Fibroblast of lung (primary cell): ENCODE measurements around the gene HGFAC. TPM values are rescaled to one million over a fixed set of nuclear protein-coding genes. Genes with fewer than 3 reads are reported as not detected.

Experiments
- DNase-seq, 2 donors: peaks; one replicate each; pipeline versions ENCODE4 v3.0.0 to v3.0.0-alpha.2; 2010; ENCODE audit warnings: low read depth in 2 of 2
- H2AFZ ChIP-seq: 2 replicates; pipeline ENCODE4 v1.5.1; 2012; ENCODE audit warnings: low read length, control low read depth, inconsistent platforms
- H3K27ac ChIP-seq: 2 replicates; pipeline ENCODE4 v1.5.1; 2011; ENCODE audit warnings: low read length, control low read depth; ENCODE audit not compliant: insufficient read depth
- H3K27me3 ChIP-seq: 2 replicates; pipeline ENCODE4 v1.5.1; 2011; ENCODE audit warnings: mild to moderate bottlenecking, low read length; ENCODE audit not compliant: control insufficient read depth, insufficient read depth
- H3K36me3 ChIP-seq: 2 replicates; pipeline ENCODE4 v1.5.1; 2011; ENCODE audit warnings: low read length; ENCODE audit not compliant: control insufficient read depth, insufficient read depth
- H3K4me1 ChIP-seq: 2 replicates; pipeline ENCODE4 v1.5.1; 2011; ENCODE audit warnings: low read length; ENCODE audit not compliant: control insufficient read depth, insufficient read depth; ENCODE audit errors: extremely low read depth
- H3K4me2 ChIP-seq: 2 replicates; pipeline ENCODE4 v1.5.1; 2011; ENCODE audit warnings: low read length, control low read depth; ENCODE audit not compliant: insufficient read depth; ENCODE audit errors: extremely low read depth
- H3K4me3 ChIP-seq, 4 experiments: fragments of 200-600 bp in 1 of 4; sonication (generic) in 1 of 4; replicated peaks in 1 of 4; 2 replicates each; pipeline ENCODE4 v1.5.1; 2011 to 2016; ENCODE audit warnings: low read length in 4 of 4, low read depth in 3 of 4, mild to moderate bottlenecking in 3 of 4, control low read depth in 2 of 4, inconsistent platforms in 1 of 4, mixed read lengths in 1 of 4; ENCODE audit not compliant: insufficient read depth in 1 of 4; ENCODE audit errors: control extremely low read depth in 1 of 4
- H3K79me2 ChIP-seq: 2 replicates; pipeline ENCODE4 v1.5.1; 2012; ENCODE audit warnings: mild to moderate bottlenecking, low read length, inconsistent platforms; ENCODE audit not compliant: control insufficient read depth, insufficient read depth
- H3K9ac ChIP-seq: 2 replicates; pipeline ENCODE4 v1.5.1; 2011; ENCODE audit warnings: mild to moderate bottlenecking, low read length, control low read depth; ENCODE audit not compliant: insufficient read depth
- H3K9me3 ChIP-seq: 2 replicates; pipeline ENCODE4 v1.5.1; 2012; ENCODE audit warnings: low read depth, low read length; ENCODE audit not compliant: control insufficient read depth, insufficient read depth
- H4K20me1 ChIP-seq: 2 replicates; pipeline ENCODE4 v1.5.1; 2011; ENCODE audit warnings: low read length; ENCODE audit not compliant: control insufficient read depth, insufficient read depth; ENCODE audit errors: extremely low read depth
- EZH2 ChIP-seq: IDR thresholded peaks from 2 replicates; pipeline ENCODE4 v1.5.1; 2012; ENCODE audit warnings: low read length, control low read depth, mild to moderate bottlenecking; ENCODE audit errors: missing control alignments
- polyA plus RNA-seq, 2 donors: library from polyadenylated mRNA; depleted of rRNA in 1 of 2; stranded (reverse) in 1 of 2; unstranded in 1 of 2; fragments of >200 nt; gene quantifications; 2 replicates each; pipeline ENCODE4 v1.2.1, GENCODE V29; 2011 to 2012; ENCODE audit warnings: missing spikeins in 1 of 2
- total RNA-seq: library from RNA; depleted of rRNA; stranded (reverse); fragments of >200 nt; gene quantifications from 2 replicates; pipeline ENCODE4 v1.2.1, GENCODE V29; 2014
- TF ChIP-seq, protein P1 (sequence below), 2 donors: IDR thresholded peaks in 1 of 2; conservative IDR thresholded peaks in 1 of 2; 1 replicate in 1 of 2; 2 replicates in 1 of 2; pipeline ENCODE4 v1.5.1; 2011 to 2012; ENCODE audit warnings: low read length in 2 of 2, control low read depth in 1 of 2, inconsistent platforms in 1 of 2, low read depth in 1 of 2, mild to moderate bottlenecking in 1 of 2

Gene HGFAC
- total and polyA plus RNA-seq, 2 donors (not counting 1 experiment from before 2014, with no cell fraction given) = 0.33 TPM; not detected in 1

DNA sequence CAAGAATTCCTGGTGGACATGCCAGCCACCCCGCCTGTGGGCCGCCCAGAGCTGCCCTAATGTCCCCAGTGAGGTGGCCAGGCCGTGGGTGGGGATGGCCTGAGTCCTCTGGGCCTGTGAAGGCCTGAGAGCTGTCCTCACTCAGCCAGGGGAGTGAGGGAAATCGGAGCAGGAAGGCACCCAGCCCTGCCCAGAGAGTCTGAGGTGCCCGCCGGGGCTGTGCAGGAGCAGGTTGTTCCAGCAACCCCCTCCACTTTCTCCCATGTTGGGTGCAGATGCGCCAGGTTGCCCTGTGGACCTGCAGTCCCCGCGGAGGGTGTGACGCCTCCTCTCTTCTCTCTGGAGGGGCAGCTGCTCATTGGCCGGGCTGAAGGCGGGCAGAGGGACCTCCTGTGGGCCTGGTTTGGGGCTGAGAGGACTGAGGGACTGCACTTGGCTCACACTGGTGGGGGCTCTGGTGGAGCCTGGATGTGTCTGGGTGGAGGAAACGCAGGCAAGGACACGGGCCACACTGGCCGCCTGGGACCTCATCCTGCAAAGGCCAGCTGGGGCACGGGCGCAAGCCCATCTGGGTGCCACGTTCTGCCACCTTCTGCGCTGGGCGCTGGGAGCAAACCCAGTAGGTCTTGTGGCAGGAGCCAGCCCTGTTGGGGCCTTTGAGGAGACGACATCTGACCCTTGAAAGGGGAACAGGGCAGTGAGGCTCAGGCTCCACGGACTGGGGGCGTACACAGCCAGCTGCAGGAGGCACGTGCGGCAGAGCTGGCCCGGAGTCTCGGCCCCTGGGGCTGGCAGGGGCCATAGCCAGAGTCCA lies 35.4 kb downstream of the HGFAC start:
- H3K27ac ChIP-seq = no peak overlapping the region
- no peak overlapping the region for H3K9ac ChIP-seq
- no peaks in the 10 kb centered on the region for H3K27me3 ChIP-seq
- H4K20me1 ChIP-seq = no peaks in the 10 kb centered on the region
- no peak overlapping the region for H3K4me3 ChIP-seq
- H3K4me1 ChIP-seq = no peaks in the 10 kb centered on the region
- TF ChIP-seq, protein P1, sequence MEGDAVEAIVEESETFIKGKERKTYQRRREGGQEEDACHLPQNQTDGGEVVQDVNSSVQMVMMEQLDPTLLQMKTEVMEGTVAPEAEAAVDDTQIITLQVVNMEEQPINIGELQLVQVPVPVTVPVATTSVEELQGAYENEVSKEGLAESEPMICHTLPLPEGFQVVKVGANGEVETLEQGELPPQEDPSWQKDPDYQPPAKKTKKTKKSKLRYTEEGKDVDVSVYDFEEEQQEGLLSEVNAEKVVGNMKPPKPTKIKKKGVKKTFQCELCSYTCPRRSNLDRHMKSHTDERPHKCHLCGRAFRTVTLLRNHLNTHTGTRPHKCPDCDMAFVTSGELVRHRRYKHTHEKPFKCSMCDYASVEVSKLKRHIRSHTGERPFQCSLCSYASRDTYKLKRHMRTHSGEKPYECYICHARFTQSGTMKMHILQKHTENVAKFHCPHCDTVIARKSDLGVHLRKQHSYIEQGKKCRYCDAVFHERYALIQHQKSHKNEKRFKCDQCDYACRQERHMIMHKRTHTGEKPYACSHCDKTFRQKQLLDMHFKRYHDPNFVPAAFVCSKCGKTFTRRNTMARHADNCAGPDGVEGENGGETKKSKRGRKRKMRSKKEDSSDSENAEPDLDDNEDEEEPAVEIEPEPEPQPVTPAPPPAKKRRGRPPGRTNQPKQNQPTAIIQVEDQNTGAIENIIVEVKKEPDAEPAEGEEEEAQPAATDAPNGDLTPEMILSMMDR (conservative IDR thresholded peaks at IDR 0.05 in 1 of 2, IDR thresholded peaks at IDR 0.05 in 1 of 2; ENCODE audit: low read depth in 1 of 2, low read length in 2 of 2) = no peak
- H3K4me2 ChIP-seq = no peak overlapping the region
- no peak for DNase-seq
- H2AFZ ChIP-seq = no peak overlapping the region
- H3K79me2 ChIP-seq = no peaks in the 10 kb centered on the region
- no peaks in the 10 kb centered on the region for H3K36me3 ChIP-seq
- H3K9me3 ChIP-seq = no peaks in the 10 kb centered on the region

DNA sequence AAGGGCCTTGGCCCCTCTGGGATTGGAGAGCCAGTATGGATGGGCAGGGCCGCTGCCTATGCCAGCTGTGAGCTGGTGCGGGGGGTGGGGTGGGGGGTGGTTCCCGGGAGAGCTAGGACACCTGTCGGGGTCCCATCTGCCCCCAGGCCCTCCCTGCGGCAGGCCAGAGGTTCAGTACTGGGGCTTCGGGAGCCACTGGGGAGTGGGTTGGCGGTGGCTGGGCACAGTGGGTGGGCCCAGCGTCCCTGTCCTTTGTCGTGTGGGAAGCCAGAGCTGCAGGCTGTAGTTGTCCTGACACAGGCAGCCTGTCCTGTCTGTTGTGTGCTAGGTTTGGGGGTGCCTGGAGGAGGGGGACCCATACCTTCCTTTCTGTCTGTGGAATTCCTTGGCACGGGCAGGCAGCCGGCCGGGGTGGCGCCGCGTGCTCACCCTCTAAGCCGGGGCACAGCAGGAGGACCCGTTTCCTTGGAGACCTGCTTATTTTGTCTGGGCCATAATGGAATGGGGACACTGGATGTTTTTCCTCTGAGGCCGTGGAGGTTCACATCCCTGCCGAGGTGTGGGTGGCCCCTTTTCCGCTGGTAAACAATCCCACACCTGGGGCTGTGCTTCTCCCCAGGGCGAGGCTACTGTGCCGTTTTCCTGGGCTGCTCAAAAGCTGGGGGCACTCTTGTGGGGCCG lies 36.1 kb downstream of the HGFAC start:
- H3K27me3 ChIP-seq = no peaks in the 10 kb centered on the region
- H2AFZ ChIP-seq = no peak overlapping the region
- no peaks in the 10 kb centered on the region for H3K79me2 ChIP-seq
- H3K4me2 ChIP-seq = no peak overlapping the region
- H4K20me1 ChIP-seq = no peaks in the 10 kb centered on the region
- H3K9me3 ChIP-seq = no peaks in the 10 kb centered on the region
- no peak overlapping the region for H3K4me3 ChIP-seq
- H3K9ac ChIP-seq = no peak overlapping the region
- H3K36me3 ChIP-seq = no peaks in the 10 kb centered on the region
- TF ChIP-seq, protein P1 (conservative IDR thresholded peaks at IDR 0.05 in 1 of 2, IDR thresholded peaks at IDR 0.05 in 1 of 2; ENCODE audit: low read depth in 1 of 2, low read length in 2 of 2) = no peak
- TF ChIP-seq EZH2 = no peak
- no peak for DNase-seq
- no peaks in the 10 kb centered on the region for H3K4me1 ChIP-seq
- H3K27ac ChIP-seq = no peak overlapping the region

DNA sequence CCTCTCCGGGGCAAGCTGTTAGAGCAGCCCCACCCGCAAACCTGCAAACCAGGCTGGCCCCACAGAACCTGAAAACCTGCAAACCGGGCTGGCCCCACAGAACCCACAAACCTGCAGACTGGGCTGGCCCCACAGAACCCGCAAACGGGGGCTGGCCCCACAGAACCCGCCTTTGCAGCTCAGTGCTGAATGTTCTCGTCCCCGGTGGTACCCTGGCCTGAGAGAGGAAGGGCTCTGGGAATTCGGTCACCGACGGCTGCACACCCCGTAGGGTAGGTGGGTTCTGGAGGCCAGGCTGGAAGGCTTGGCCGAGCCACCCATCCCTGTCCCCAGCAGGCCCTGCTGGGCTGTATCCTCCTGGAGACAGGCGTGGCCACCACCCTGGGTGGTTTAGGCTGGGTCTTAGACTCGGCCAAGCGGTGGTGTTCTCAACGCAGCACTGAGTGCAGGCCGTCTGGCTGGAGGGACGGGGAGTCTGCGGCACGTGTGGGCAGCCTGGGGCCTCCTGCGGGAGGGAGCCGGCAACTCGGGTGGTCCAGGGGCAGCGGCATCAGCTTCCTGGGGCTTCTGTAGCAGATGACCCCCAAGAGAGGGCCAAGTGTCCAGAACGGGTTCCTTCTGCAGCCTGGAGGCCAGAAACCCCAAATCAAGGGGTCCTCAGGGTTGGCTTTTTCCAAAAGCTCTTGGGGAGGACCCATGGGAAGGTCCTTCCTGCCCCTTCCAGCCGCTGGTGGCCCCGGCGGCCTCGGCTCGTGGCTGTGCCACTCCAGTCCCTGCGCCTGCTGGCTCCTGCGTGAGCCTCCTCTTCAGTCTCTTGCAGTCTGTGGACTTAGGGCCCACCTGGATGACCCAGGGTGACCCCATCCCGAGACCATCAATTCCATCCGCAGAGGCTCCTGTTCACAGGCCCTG lies 36.9 kb downstream of the HGFAC start:
- no peaks in the 10 kb centered on the region for H3K9me3 ChIP-seq
- no peaks in the 10 kb centered on the region for H4K20me1 ChIP-seq
- no peaks in the 10 kb centered on the region for H3K4me1 ChIP-seq
- no peak overlapping the region for H3K4me2 ChIP-seq
- H3K4me3 ChIP-seq = no peak overlapping the region
- H3K9ac ChIP-seq = no peak overlapping the region
- no peak overlapping the region for H2AFZ ChIP-seq
- no peak overlapping the region for H3K27ac ChIP-seq
- no peaks in the 10 kb centered on the region for H3K79me2 ChIP-seq
- no peaks in the 10 kb centered on the region for H3K36me3 ChIP-seq
- H3K27me3 ChIP-seq = no peaks in the 10 kb centered on the region
- no peak for DNase-seq
- no peak for TF ChIP-seq EZH2
- TF ChIP-seq, protein P1 (conservative IDR thresholded peaks at IDR 0.05 in 1 of 2, IDR thresholded peaks at IDR 0.05 in 1 of 2; ENCODE audit: low read depth in 1 of 2, low read length in 2 of 2) = no peak
